H4 (cell line): ENCODE measurements around the gene STAC2. TPM values are rescaled to one million over a fixed set of nuclear protein-coding genes. Genes with fewer than 3 reads are reported as not detected.
"Not testable (repeated sequence)": the region's sequence is repeated elsewhere in the genome, so short reads cannot be mapped to it uniquely, and the experiment has no call there.

Experiments used
- DNase-seq: peaks from one replicate; pipeline ENCODE4 v3.0.0-alpha.2; 2015; ENCODE audit warnings: low spot score
- total RNA-seq: library from RNA; depleted of rRNA; stranded (reverse); fragments of >200 nt; shearing (Covaris generic); gene quantifications from 2 replicates; pipeline ENCODE4 v1.2.3, GENCODE V29; 2014

Gene STAC2
- total RNA-seq, 1 experiment from 2014 or later: 0.04 TPM

DNA sequence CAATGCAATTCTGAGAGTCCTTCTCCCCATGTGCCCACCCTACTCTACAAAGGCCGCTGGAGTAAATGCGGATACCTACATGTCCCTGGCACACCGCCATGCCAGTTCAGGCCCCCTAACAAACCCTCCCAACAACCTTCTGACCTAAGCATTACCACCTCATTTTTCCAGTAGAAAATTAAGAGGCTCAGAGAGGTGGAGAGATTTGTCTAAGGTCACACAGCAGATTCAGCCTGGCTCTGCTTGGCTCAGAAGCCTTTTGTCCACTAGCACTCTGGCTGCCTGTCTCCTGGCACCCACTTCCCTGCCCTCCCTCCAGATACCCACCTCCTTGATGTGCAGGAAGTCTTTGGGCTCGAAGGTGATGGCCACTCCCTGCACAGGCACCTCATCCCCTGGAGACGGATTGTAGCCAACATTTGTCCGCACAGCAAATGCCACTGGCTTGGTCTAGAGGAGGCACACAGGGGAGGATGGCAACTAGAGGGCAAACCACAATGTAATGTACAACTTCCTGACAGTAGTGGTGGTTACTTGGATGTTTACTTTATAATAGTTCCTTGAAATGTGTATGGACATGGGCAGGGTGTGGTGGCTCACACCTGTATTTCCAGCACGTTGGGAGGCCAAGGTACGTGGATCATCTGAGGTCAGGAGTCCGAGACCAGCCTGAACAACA lies 38.5 kb downstream of the STAC2 start:
- no peak for DNase-seq

DNA sequence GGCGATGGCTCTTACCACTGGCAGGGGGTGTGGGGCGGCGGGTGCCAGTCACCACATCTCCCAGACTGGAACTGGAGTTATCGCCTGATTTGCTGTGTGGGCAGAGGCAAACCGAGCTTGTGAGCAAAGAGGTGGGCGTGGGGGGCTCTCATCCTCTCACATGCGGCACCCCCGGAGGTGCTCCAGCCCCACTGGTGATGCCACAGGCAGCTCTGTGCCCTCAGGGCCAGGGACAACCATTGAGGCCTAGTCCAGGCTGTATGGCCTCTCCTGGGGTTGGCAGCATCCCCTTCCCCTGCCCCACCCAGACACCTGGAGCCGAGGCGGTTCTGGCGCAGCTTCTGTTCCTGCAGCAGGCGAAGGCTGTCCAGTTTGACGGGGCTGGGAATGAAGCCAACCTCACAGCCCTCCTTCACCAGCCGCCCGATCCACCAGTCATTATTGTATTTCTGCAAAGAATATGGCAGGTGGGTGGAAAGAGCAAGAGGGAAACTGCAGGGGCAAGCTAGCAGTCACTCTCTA lies 39.2 kb downstream of the STAC2 start:
- DNase-seq: no peak

DNA sequence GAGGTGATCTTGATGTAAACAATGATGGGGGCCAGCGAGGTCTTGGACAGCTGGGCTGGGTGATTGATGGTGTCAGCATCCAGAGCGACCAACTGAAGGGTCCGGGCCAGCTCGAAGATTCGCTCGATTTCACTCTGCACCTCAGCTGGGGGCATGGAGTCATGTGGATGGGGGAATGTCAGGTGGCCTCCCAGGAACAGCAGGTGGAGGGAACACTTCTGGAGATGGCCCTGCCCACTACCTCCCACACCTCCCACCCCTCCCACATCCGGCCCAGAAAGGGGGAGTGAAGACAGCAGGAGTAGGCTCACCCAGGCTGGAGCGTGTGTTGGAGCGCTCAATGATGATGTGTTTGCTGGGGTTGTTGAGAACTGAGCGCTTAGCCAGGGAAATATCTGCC lies 42.0 kb downstream of the STAC2 start:
- DNase-seq: no peak

DNA sequence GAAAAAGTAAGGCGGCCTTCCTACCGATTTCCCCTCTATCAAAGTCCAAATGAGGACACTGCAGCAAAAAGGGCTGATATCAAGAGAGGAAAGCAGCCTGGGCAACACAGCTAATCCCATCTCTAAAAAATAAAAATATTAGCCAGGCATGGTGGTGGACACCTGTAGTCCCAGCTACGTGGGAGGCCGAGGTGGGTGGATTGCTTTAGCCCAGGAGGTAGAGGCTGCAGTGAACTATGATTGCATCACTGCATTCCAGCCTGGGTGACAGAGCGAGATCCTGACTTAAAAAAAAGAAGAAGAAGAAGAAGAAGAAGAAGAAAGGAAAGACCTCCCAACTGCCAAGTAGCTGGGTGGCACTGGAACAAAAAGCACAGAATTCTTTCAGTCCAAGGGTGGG lies 42.7 kb downstream of the STAC2 start:
- DNase-seq: no peak

DNA sequence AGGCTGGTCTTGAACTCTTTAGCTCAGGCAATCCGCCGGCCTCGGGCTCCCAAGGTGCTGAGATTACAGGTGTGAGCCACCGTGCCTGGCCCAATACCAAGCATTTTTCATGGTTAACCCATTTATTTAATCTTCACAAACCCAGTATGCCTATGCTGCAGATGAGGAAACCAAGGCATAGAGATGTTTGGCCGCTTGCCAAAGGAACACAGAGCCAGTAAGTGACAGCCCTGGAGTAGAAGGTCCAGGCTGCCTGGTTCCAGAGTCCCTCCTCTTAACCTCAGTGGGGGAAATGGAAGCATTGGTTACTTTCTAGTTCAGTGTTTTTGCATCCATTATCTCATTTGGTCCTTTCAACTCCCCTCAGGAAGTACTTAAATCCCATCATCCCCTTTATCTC lies 44.4 kb downstream of the STAC2 start:
- DNase-seq: no peak

DNA sequence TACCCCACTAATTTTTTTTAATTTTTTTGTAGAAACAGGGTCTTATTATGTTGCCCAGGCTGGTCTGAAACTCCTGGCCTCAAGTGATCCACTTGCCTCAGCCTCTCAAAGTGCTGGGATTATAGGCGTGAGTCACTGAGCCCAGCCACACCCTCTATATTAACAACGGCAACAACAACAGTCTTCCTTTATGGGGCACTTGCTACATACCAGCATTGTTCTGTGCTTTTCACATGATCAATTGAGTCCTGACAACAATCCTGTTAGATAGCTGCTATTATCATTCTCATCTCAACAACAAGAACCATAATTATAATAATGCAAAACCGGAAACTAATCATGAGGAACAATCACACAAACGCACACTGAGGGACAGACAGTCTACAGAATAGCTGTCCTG lies 47.2 kb downstream of the STAC2 start:
- no peak for DNase-seq

DNA sequence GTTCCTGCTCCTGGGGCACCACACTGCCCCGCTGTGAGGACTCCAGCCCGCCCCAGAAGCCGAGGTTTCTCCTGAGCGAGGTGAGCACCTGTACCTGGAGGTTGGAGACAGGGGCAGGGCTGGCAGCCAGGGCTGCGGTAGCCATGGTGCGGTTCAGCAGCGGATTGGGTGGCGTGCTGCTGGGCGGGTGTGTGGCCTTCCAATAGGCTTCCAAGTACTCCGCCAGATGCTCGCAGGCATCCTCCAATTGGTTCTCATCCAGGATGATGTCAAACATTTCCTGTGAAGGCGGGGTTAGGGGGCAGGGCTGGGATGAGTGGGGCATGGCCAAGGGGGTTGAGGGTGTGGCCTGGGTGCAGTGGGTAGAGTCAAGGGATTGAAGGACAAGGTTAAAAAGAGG lies 48.5 kb downstream of the STAC2 start:
- no peak for DNase-seq

DNA sequence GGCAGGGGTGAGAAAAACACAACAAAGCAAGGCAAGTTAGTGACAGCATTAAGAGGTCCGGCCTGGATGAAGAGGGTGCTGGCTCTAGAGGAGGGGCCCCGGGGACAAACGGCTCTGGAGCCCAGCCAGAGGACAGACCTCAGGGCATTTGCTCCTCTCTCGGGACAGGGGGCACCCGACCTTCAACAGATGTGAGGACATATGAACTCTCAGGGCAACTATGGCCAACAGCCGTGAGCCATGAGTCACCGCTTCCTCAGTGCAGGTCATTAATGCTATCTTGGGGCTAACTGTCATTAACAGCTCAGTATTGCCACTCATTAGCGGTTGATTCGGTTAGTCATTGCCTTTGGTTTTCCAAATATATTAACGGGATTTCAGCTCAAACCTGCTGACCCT lies 50.1 kb downstream of the STAC2 start:
- DNase-seq: no peak

DNA sequence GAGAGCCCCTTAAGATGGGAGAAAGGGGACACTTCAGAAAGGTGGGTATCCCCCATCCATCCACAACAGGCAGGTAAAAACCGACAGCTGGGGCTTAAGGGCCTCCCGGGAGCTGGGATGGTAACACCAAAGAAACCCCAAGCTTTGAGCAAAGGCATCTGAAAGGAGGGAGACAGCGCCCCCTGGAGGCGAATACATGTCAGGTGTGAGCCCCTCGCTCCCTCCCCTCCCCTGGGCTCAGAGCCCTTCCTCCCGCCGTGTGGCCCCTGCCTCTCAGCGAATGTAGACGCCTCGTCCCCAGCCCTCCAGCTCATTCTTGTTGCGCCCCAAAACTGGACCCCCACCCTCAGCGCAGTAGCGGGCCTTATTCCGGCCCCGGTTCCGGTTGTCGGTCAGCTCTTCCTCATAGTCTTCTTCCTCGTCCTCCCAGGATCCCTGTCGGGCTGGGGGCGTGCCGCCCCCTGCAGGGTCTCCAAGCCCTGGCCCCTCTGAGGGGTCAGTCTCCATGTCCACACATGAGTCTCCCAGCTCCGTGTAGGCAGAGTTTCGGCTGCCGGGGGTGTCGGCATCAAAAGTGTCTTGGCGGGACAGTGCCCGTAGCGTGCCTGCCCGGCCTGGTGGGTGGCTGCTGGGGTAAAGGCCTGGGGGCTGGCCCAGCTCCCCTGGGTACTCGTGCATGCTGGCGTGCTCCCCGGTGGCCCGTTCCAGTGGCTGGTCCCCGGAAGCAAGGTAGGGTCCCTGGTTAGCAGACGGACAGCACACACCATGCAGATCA lies 50.6 kb downstream of the STAC2 start:
- DNase-seq: peak; percentile 53

DNA sequence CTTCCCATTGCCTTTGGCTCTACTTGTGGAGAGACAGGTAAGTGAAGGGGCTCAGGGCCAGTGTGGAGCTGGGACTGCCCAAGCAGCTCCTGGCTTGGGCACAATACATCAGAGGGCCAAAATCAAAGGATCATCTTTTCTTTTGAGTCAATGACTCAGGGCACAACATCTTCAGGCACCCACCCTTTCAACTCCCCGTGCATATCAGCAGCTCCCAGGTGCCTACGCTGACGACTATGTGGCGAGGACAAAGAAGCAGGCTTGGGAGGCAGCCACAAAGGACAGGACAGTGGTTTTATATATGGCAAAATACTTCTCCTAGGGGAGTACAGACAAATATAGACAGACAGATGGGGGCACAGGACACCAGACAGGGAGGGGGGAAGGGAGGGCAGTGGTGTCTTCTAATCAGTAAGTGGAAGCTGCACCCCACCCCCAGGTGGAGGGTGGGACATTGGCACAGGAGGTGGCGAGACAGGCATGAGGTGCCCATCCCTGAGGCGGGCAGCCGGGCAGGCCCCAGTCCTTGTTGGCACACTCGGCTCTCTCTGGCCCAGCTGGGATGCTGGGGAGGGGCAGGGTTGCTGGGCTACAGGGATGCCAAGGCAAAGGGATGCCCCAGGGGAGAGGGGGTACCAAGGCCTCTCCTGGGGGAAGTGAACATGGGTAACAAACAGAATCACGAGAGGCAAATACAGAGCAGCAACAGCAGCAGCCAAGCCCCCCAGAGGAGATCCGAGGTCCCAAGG lies 52.0 kb downstream of the STAC2 start:
- no peak for DNase-seq

DNA sequence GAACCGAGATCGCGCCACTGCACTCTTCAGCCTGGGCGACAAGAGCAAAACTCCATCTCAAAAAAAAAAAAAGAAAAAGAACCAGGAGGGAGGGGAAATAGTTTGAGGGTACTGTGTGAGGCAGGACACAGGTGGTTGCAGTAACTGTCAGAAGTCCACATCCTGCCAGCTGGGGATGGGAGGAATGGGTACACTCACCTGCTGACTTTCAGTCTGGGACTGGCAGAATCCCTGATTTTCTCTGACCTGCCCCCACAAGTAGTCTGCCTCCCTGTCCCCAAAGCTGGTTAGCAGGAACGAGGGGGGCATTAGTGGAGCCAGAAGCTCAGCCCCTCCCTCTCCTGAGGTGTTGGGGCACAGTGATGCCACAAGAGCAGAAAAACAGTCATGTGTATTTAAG lies 52.7 kb downstream of the STAC2 start:
- DNase-seq: no peak

DNA sequence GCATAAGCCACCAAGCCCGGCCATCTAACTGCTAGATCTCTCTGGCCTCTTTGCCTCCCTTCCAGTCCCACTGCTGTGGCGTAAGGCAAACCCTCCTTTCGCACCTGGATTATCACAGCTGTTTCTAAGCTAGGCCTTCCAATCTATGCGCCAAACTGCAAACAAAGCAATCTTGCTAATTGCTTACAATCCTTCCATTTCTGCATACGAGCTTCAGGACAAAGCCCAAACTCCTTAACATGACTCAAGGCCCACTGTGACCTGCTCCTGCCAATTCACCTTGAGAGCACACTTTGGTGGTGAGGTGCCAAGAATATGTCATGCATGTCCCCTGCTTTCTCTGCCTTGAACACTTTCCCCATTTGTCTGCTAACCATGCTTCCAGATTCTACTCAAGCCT lies 53.8 kb downstream of the STAC2 start:
- no peak for DNase-seq

DNA sequence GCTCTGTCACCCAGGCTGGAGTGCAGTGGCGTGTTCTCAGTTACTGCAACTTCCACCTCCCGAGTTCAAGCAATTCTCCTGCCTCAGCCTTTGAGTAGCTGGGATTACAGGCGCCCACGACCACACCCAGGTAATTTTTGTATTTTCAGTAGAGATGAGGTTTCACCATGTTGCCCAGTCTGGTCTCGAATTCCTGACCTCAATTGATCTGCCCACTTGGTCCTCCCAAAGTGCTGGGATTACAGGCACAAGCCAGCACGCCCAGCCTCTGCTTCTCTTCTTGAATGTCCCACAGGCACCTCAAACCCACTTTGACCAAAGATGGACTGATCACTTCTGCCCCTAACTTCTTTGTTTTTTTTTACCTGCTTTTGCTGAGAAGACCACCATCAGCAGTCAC lies 55.2 kb downstream of the STAC2 start:
- DNase-seq: no peak

DNA sequence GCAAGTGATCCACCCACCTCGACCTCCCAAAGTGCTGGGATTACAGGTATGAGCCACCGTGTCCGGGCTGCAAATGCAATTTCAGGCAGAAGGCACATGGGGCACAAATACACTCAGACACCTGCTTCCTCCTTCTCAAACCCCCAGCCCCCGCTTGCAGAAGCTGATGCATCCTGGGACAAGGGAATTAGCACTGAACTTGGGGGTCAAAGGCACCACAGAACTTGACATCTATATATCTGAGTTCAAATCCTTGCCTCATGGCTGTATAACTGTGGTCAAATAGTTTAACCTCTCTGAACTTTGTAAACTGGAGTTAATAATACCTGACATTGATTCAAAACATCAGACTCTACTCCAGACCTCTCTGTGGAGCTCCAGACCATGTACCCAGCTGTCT lies 55.6 kb downstream of the STAC2 start:
- DNase-seq: no peak

DNA sequence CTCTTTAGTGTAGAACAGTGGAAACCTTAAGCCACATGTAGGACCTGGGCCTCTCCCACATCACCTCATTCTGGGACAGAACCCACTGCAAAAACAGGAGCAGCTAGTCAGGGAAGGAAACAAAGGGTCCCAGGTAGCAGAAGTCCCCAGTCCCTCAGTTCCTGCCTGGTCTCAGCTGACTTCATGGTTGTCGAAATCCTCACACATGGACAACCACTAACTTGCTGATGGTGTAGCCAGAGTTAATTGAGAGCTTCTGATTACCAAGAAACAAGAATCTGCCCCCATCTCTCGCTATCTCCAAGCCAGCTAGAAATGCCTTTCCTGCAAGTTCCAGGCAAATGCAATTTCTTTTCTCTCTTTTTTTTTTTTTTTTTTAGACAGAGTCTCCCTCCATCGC lies 56.2 kb downstream of the STAC2 start:
- no peak for DNase-seq

DNA sequence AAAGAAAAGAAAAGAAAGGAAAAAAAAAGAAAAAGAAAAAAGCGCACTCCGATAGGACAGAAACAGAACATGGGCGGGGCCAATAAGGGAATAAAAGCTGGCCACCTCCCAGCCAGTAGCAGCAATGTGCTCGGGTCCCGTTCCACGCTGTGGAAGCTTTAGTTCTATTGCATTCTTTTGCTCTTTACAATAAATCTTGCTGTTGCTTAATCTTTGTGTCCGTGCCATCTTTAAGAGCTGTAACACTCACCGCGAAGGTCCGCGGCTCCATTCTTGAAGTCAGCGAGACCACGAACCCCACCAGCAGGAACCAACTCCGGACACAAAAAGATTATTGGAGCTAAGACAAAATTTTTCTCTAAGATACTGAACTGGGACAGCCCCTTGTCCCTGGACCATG lies 56.6 kb downstream of the STAC2 start:
- no peak for DNase-seq

DNA sequence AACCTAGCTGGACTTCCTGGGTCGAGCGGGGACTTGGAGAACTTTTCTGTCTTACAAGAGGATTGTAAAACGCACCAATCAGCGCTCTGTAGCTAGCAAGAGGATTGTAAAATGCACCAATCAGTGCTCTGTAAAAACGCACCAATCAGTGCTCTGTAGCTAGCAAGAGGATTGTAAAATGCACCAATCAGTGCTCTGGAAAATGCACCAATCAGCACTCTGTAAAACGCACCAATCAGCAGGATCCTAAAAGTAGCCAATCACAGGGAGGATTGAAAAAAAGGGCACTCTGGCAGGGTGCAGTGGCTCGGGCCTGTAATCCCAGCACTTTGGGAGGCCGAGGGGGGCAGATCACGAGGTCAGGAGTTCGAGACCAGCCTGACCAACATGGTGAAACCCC lies 57.2 kb downstream of the STAC2 start:
- not testable (repeated sequence) for DNase-seq

DNA sequence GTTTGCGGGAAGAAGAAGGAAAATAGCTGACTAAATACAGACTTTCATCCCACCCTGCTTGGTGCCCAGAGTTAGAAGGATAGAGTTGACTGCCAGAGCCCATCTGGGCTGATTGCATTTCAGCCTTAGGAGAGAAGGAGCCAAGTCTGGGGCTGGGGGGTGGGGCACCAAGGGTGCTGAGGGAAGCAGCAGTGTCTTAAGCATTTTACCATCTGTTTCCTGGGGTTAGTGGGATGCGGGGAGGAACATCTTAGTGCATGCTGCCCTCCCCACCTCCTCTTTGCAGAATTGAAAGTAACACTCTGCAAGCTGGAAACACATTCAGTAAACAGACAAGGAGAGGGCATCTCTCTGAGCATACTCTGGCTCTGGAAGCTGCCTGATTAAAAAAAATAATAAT lies 58.3 kb downstream of the STAC2 start:
- DNase-seq: no peak

DNA sequence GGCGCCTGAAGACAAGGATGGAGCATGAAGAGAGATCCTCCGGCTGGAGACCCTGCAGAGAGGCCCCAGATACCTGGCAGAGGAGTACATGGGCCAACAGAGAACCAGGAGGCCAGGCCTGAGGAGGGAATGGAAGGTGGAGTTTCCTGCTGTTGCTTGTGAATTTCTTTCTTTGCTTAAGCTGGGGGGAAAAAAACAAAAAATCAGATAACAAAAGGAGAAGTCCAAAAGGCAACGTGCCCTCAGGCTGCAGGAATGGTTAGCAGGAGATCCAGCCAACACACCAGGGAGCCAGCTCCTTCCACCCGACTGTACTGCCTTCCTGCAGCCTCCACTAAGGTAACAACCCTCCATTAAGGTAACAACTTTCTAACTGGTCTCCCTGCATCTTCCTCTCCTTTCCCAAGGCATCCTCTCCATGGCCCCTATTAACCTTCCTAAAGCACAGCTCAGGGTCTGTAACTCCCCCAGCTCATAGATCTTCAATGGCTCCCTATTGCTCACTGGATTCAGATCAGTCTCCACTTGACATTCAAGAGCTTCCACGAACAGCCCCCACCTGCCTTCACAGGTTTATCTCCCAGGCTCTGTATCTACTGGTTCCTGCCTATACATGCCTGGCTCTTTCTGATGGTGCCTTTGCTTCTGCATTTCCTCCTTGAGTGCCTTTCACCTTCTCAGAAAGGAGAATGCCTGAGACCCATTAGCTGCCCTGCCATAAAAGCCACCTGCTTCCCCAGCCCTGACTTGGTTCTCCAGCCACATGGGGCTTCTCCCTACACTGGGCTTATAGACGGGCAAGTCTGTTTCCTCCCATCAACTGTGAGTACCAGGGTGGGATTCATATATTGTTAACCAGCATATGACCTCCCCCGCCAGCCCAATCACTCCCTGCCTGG lies 59.1 kb downstream of the STAC2 start:
- no peak for DNase-seq

DNA sequence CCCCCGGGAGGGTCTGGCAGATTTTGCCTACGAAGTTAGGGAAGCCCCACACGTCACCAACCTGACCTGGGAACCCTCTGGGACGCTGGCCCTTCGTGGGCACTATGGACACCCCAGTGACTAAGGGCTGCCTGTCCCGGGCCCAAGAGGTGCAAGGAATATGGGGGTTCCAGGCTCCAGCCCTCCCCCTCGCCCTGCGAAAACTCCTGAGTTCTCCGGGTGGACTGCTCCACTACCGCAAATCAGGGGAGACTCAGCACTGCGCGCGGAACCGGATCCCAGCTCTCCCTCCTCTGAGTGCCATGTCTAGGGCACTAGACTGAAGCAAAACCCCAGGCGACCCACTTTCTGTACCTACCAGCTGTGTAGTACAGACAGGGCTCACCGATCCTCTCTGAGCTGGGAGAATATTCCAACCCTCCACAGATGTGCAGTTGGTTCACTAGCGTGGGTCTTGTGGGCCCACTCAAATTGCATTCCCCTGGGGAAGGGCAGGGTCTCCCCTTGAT lies 59.9 kb downstream of the STAC2 start, which contains the start of gene ARL5C:
Gene ARL5C, minus strand, starts transcription at position 321 of the 509 bp plus-strand sequence. CDS start 401 bp downstream, outside the sequence.
- no peak for DNase-seq

DNA sequence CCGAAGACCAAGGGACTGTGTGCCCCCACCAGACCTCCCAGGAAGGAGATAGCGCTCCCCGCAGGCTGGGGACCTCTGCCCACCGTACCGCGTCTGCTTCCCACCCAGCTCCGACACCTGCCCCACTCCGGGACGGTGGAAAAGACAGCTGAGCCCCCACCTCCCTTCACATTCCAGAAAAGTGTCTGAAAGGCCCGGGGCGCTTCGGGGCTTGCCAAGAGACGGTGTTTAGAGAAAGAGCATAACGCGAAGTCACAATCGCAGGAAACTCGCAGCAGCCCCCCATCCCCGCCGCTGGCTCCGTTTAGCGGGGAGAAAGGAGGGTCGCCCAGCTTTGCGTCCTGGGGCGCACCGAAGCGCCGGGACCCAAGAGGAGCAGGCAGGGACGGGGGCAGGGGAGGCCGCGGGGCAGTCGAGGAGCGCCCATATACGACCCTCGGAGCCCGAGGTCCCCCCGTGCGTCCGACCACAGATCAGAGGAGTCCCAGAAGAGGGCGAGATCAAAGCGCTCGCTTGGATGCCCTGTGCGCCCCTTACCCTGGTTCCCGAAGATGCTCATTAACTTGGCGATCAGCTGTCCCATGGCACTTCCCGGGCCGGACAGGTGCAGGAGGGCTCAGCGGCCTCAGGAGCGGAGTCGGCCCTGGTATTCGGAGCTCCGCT lies 60.4 kb downstream of the STAC2 start:
- DNase-seq: no peak
